T follicular helper cell (primary cell): ENCODE data around the gene SFMBT2.

ENCODE experiments used
- DNase-seq: peaks from one replicate; pipeline ENCODE4 v3.0.0-alpha.2; 2020; ENCODE audit warnings: low read depth

Gene SFMBT2

GRCh38 chr10:7298495-7298894 is 112.3 kb downstream of the SFMBT2 start:
- DNase-seq, result no peak

- no peak for DNase-seq
These were observed 113.7 kb downstream of the SFMBT2 start for GRCh38 chr10:7297094-7297493.

GRCh38 chr10:7296648-7297047 is 114.2 kb downstream of the SFMBT2 start:
- DNase-seq, result no peak

DNA sequence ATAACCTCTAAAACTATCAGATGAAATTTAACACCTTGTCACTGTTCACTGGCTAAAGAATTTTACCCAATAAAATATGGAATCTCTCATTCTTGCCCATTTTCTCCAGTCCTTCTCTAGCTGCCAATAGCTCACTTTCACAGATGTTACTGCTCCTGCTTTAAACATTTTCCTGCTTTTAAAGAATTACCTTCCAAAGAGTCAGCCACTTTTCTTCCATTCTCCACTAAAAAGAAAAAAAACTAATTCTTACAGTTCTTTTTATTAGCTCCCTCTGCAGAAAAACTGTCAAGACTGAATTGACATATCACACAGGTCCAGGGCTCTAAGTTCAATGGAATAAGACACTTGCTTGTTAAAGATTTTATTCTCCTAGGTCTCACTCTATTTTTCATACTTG is 114.8 kb downstream of the SFMBT2 start:
- no peak for DNase-seq

DNA sequence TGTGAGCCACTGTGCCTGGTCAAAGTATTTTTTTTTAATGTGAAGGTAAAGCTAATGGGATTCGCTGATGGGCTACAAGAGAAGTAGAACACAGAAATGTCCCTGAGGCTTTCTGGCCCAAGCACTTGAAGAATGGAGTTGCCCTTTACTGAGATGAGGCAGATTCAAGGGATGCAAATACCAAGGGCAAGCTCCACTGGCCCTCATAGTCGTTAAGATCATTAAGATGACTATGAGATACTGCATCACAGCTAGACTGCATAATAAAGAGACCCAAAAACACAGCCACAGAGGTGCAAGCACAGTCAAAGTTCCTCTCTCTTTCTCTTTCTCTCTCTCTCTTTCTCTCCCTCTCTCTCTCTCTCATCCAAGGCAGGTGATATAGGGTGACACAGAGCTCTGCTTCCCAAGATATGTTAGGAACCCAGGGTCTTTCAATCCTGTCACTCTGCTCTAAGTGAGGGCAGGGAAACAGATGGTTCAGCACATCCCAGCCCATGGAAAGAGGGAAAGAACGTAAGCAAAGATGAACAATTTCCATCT is 117.4 kb downstream of the SFMBT2 start:
- DNase-seq, result no peak

DNA sequence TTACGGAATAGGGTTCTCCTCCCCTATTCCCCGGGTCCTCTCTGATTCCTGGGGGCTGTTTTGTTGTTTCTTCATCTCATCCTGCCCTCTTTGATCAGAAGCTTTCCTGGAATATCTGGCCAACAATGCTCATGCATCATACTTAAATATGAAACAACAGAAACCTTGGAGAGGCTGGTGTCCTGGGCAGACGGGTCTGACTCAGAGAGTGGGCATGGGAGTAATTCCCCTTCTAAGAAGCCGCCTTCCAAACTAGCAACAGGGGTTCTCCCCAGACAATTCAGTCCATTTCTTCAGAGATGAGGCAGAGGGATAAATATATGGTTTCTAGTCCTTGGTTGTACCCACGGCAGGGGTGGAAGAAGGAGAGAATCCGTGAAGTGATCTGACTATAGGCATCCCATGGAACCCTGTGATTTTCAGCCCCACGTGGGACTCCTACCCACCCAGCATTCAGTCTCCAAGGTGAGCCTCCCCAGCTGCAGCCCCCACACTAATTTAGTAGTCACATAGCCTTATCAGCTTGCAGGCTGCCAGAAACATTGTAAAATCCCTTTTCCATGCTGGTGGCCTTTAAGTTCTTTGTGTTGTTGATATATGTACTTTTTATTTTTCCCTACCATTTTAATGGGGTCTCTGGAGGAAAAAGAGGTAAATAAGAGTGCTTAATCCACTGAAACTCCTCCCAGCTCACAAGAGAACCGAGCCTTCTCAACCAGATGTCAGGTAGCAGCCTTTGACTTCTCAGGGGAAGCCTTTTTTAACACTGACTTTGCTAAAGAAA is 119.2 kb downstream of the SFMBT2 start:
- no peak for DNase-seq

DNA sequence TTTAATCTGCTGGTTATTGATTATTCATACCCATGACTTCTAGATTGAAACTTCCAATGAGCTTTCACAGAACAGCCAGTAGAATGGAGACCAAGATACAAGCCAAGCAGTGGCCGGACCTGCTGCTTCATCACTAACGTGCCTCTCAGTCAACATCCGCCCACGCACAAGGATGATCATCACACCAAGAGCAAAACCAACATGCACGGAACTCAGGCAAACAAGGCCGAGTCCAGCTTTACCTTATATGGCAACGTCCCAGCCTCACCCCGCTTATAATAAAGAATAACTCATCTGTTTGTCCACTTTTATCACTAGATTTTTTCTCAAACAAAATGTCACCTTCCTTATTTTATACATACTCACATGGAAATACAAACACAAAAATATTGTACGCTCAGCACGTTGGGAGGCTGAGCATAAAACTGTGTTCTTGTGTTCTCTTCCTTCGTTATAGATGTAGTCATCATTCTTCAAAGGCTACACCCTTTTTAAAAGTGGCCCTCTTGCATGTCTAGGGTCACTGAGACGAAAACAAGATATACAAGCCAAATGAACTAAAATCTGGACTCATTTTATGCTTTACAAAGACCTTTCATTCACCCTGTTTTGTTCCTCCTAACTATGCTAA is 122.7 kb downstream of the SFMBT2 start:
- no peak for DNase-seq

DNA sequence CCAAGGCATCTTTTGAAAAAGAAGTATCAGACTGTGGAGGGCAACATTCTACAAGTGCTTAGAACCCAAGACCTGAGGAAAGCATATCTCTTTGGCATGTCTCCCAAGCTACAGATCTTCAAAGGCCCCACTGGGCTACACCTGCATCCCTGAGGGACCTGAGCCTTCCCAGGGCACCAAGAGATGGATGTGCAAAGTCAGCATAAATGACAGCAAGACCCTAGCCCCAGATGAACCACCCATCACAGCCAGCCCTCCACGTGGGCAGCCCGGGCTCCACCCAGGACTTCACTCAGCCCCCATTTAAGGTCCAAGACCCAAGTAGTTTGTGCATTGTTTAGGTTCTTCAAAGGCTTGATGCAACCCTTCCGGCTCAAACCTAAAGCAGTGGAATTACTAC is 123.5 kb downstream of the SFMBT2 start:
- no peak for DNase-seq

DNA sequence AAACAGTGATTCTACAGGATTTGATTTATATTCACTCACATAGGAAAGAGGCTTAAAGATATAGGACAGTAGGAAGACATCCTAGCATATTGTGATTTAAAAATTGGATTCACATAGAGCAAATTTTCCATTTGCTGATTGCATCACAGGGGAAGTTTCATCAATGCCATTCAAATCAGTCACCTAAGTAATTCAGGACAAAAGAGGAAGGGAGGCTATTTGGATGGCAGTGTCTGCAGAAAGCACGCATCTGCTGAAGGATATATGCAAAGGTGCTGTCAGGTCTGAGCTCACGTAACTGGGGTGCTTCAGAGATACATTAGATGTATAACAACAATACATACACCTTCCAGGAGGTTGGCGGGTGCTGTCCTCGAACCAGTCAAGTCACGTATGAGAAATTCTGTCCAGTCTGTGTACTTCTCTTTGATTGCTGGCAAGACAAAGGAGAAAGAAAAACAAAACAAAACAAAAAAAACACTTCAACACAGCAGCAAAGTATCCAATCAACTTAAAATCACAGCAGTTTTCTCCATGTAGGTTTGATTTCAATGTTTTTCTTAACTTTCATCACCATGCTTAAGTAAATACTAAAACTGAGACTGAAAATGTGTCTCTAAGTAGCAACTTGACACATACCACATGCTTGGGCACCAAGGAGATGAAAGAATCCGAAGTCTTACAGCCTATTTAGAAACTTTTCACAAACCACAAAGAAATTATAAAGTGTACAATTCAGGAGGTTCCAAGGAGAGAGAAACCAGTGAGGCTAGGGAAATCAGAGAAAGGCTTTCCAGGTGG is 125.1 kb downstream of the SFMBT2 start:
- no peak for DNase-seq

- no peak for DNase-seq
These were observed 127.6 kb downstream of the SFMBT2 start for GRCh38 chr10:7283246-7283645.

GRCh38 chr10:7282457-7282856 is 128.4 kb downstream of the SFMBT2 start:
- no peak for DNase-seq

DNA sequence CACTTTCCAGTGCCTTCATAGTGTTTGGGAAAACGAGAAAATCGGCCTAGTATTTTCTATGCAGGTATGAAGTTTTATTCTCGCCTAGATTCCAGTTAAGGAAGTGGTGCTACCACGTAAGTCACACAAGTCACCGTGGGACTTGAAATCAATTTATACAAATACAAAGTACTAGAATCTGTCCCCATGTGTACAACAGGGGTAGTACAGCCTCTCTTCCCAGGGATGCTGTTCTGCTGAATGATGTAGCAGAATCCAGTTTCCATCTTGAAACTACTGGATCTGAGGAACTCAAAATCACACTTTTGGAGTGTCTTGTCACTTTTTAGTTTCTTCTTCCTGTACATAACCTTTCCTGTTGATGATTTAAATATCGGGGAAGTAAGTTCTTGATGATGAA is 129.4 kb downstream of the SFMBT2 start:
- DNase-seq, result no peak

DNA sequence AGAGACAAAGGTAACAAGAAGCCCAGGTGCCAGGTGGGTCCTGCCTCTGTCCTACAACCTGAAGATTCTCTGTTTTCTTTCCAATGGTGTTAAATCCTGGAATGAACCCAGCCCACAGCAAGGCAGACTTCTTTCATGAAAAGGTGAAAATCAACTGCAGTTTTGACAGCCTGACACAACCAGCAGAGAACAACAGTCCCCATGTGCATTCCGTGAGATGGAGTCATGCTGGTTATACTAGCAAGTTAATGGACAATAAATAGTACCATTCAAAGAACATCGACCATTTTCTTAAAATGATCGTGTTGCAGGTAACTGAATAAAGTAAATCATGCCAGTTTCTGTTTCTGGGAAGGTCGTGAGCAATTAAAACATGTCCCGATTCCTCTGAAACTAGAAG is 131.5 kb downstream of the SFMBT2 start:
- DNase-seq, result no peak

DNA sequence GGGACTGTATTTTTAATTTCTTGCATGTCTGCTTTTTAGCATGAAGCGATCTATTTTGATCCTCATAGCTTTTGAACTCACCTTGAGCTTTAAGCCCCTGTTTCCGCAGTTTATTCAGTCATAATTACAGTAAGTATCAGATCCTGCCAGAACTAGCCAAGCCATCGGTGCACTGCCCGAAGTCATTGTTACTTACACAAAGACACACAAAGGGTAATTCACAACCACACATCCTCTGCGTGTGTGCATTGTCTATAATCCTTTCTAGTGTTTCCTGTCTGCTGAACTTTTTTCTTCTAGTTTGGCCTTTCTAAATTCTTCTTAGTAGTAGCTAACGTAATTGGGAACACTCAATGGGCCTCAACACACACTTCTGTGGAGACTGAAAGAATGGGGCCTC is 133.0 kb downstream of the SFMBT2 start:
- DNase-seq, result no peak

GRCh38 chr10:7277432-7277831 is 133.4 kb downstream of the SFMBT2 start:
- DNase-seq, result no peak

DNA sequence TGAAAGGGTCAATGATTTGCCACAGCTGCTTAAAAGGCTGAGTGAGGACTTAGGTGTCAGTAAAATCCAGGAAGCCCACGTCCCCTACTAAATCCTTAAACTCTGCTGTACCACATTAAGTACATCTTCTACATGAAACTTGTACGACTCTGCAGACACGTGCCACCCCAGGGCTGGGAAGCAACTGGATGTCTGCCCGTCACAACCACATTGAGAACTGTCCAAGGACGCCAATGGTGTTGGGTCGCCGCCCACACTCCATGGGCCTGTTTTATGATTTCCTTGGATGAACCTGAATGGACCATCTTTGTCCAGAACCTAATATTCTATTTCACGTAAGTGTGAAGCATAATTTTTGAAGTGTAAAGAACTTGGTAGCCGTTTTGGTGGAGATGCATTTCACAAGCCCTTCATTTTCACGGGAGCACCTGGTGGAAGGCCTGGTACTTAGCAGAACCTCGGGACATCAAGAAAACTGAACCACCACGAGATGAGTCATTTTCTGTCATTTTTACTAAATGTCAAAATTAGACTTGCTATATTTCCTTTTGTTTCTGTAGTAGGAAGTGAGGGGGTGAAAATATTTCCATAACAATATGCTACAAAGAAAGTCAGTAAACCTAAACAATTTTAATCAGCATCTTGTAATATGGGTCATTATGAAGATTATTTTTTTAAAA is 134.9 kb downstream of the SFMBT2 start:
- DNase-seq, result no peak

GRCh38 chr10:7274293-7274692 is 136.5 kb downstream of the SFMBT2 start:
- no peak for DNase-seq

DNA sequence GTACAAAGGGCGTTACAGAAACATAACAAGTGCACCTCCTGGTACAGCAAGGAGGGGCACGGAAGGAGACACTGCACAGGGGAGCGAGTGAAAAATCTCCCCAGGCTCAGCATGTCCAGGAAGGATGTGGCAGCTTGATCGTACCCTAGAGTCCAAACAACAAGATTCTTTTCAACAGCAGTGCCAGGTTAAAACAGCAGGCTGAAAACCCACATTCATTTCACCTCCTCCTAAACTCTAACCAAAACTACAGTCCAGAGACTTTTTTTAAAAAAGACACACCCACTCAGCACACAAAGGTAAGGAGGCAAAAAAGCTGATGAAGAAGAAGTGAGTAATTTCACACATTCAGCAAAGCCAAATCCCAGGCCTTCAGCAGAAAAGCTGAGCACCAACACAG is 138.8 kb downstream of the SFMBT2 start:
- no peak for DNase-seq

DNA sequence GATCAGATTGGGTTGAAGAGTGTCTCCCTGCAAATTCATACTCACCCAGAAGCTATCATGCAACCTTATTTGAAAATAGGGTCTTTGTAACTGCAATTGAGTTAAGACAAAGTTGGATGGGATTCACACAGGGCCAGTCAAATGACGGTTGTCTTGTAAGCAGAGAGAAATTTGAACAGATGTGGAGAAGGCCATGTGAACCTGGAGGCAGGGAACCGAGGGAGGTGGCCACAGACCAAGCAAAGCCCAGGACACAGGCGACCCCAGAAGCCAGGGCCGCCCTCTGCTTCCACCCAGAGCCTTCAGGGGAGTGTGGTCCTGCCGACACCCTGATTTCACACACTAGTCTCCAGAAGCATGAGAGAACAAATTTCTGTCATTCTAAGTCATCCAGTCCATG is 140.8 kb downstream of the SFMBT2 start:
- no peak for DNase-seq

GRCh38 chr10:7267142-7267541 is 143.7 kb downstream of the SFMBT2 start:
- no peak for DNase-seq

- no peak for DNase-seq
These were observed 145.3 kb downstream of the SFMBT2 start for GRCh38 chr10:7265396-7266123.
